GM18861 (cell line): ENCODE data around the gene PRR16.

Experiments
- ATAC-seq: cut with Tn5 transposase; IDR thresholded peaks from one replicate; pipeline ENCODE4 v1.9.1; 2021; ENCODE audit not compliant: unreplicated experiment

The PRR16 gene

GRCh38 chr5:120463006-120463680 lies 957 bp upstream of the PRR16 start:
- no peak for ATAC-seq

GRCh38 chr5:120464627-120465435 lies 731 bp downstream of the PRR16 start:
- no peak for ATAC-seq

- no peak for ATAC-seq
Measured at GRCh38 chr5:120465436-120465961, 1.4 kb downstream of the PRR16 start.

- ATAC-seq, result no peak
Measured at GRCh38 chr5:120466341-120467006, 2.4 kb downstream of the PRR16 start.

- no peak for ATAC-seq
Measured at GRCh38 chr5:120471971-120472370, 7.9 kb downstream of the PRR16 start.

GRCh38 chr5:120472911-120473310 lies 8.8 kb downstream of the PRR16 start:
- ATAC-seq, result no peak

- ATAC-seq, result no peak
Measured at GRCh38 chr5:120473332-120473731, 9.2 kb downstream of the PRR16 start.

GRCh38 chr5:120476063-120476462 lies 12.0 kb downstream of the PRR16 start:
- no peak for ATAC-seq

GRCh38 chr5:120479066-120479465 lies 15.0 kb downstream of the PRR16 start:
- no peak for ATAC-seq

- no peak for ATAC-seq
Measured at GRCh38 chr5:120499876-120500563, 35.9 kb downstream of the PRR16 start.

- ATAC-seq, result no peak
Measured at GRCh38 chr5:120502531-120502930, 38.4 kb downstream of the PRR16 start.

GRCh38 chr5:120503341-120503740 lies 39.2 kb downstream of the PRR16 start:
- no peak for ATAC-seq

- no peak for ATAC-seq
Measured at GRCh38 chr5:120504057-120504456, 40.0 kb downstream of the PRR16 start.

- ATAC-seq, result no peak
Measured at GRCh38 chr5:120507197-120507596, 43.1 kb downstream of the PRR16 start.

- no peak for ATAC-seq
Measured at GRCh38 chr5:120507800-120508463, 43.8 kb downstream of the PRR16 start.

- ATAC-seq, result no peak
Measured at GRCh38 chr5:120509053-120509452, 45.0 kb downstream of the PRR16 start.

- ATAC-seq, result no peak
Measured at GRCh38 chr5:120510098-120510637, 46.1 kb downstream of the PRR16 start.

- ATAC-seq, result no peak
Measured at GRCh38 chr5:120510994-120511686, 47.0 kb downstream of the PRR16 start.

GRCh38 chr5:120512068-120512467 lies 48.0 kb downstream of the PRR16 start:
- ATAC-seq, result no peak
